Cerebellar cortex (tissue), 1 donor: ENCODE results near the gene KMT2C.
A peak's percentile ranks its signal among the peaks of the same experiment; 100 is the strongest.
"Not testable (repeated sequence)": the region's sequence is repeated elsewhere in the genome, so short reads cannot be mapped to it uniquely, and the experiment has no call there.

Experiments
- DNase-seq: peaks from one replicate; pipeline ENCODE4 v3.0.0-alpha.2; 2015; ENCODE audit warnings: low spot score

The KMT2C gene

GRCh38 chr7:152402384-152403250 lies 33.2 kb downstream of the KMT2C start:
- DNase-seq, result no peak

- no peak for DNase-seq
These were observed 36.5 kb downstream of the KMT2C start for GRCh38 chr7:152399344-152399743.

- DNase-seq, result no peak
These were observed 40.7 kb downstream of the KMT2C start for GRCh38 chr7:152395112-152395511.

GRCh38 chr7:152394214-152394613 lies 41.6 kb downstream of the KMT2C start:
- DNase-seq, result peak; percentile 48

GRCh38 chr7:152392254-152392653 lies 43.5 kb downstream of the KMT2C start:
- DNase-seq, result no peak

- DNase-seq, result not testable (repeated sequence)
These were observed 49.6 kb downstream of the KMT2C start for GRCh38 chr7:152386136-152386764.

- not testable (repeated sequence) for DNase-seq
These were observed 51.3 kb downstream of the KMT2C start for GRCh38 chr7:152384235-152385200.

- DNase-seq, result no peak
These were observed 52.2 kb downstream of the KMT2C start for GRCh38 chr7:152383341-152384234.

GRCh38 chr7:152382244-152382643 lies 53.6 kb downstream of the KMT2C start:
- DNase-seq, result no peak

- DNase-seq, result not testable (repeated sequence)
These were observed 54.7 kb downstream of the KMT2C start for GRCh38 chr7:152380931-152381578.

- DNase-seq, result not testable (repeated sequence)
These were observed 57.3 kb downstream of the KMT2C start for GRCh38 chr7:152378497-152378896.

- DNase-seq, result not testable (repeated sequence)
These were observed 58.9 kb downstream of the KMT2C start for GRCh38 chr7:152376716-152377484.

- DNase-seq, result no peak
These were observed 65.5 kb downstream of the KMT2C start for GRCh38 chr7:152370297-152370696.

GRCh38 chr7:152369518-152369917 lies 66.3 kb downstream of the KMT2C start:
- DNase-seq, result no peak

GRCh38 chr7:152367170-152367569 lies 68.6 kb downstream of the KMT2C start:
- DNase-seq, result no peak

- DNase-seq, result no peak
These were observed 69.1 kb downstream of the KMT2C start for GRCh38 chr7:152366662-152367061.

GRCh38 chr7:152365982-152366603 lies 69.7 kb downstream of the KMT2C start:
- no peak for DNase-seq

- DNase-seq, result no peak
These were observed 72.0 kb downstream of the KMT2C start for GRCh38 chr7:152363798-152364197.
